Ovary (tissue), 9 donors: ENCODE data around the gene S100A13. TPM values are rescaled to one million over a fixed set of nuclear protein-coding genes. Genes with fewer than 3 reads are reported as not detected.
"Not testable (repeated sequence)": the region's sequence is repeated elsewhere in the genome, so short reads cannot be mapped to it uniquely, and the experiment has no call there.

ENCODE experiments used
- DNase-seq, 5 donors: peaks; one replicate each; pipeline ENCODE4 v3.0.0-alpha.2; 2019 to 2020
- H3K27ac ChIP-seq, 2 donors: fragments of 200-600 bp; one replicate each; pipeline versions ENCODE4 v1.5.1 to v1.8.0; 2019 to 2022
- H3K27me3 ChIP-seq: fragments of 200-600 bp; one replicate; pipeline ENCODE4 v1.8.0; 2022
- H3K36me3 ChIP-seq: fragments of 200-600 bp; sonication (generic); one replicate; pipeline ENCODE4 v1.5.1; 2019
- H3K4me1 ChIP-seq: one replicate; pipeline ENCODE4 v1.8.1; 2013; ENCODE audit warnings: mild to moderate bottlenecking, moderate library complexity; ENCODE audit not compliant: insufficient read depth
- H3K4me3 ChIP-seq: fragments of 200-600 bp; sonication (generic); one replicate; pipeline ENCODE4 v1.5.1; 2017
- H3K9me3 ChIP-seq, 2 donors: fragments of 200-600 bp in 1 of 2; sonication (generic) in 1 of 2; one replicate each; pipeline versions ENCODE4 v1.5.1 to v1.8.1; 2013 to 2019; ENCODE audit warnings: mild to moderate bottlenecking in 1 of 2, moderate library complexity in 1 of 2
- EP300 ChIP-seq: sonication (generic); formaldehyde crosslinking; IDR thresholded peaks from one replicate; pipeline ENCODE4 v1.6.1; 2017; ENCODE audit warnings: antibody characterized with exemption
- POLR2A ChIP-seq: fragments of 450-650 bp; IDR thresholded peaks from one replicate; pipeline ENCODE4 v1.6.1; 2017; ENCODE audit warnings: antibody characterized with exemption, mild to moderate bottlenecking, moderate library complexity
- WGBS, 3 donors: extraction: QIAGEN DNeasy Blood & Tissue Kit in 1 of 3; methylation state at CpG; one replicate each; pipeline versions ENCODE4 v1.1.5 to v1.1.7; 2013 to 2017; 5-methylcytosine and 5-hydroxymethylcytosine counted together
- intact Hi-C, 4 donors: fragments of 100-400 bp; cut with DNase I; formaldehyde crosslinking; loops; one replicate each; pipeline versions ENCODE4 v1.11.0 to v1.15.1; 2022 to 2023
- polyA plus RNA-seq, 2 donors: library from polyadenylated mRNA; stranded (reverse); fragments of 200-250 nt in 1 of 2; fragments of 350-450 nt in 1 of 2; fragmentation: Illumina TruSeq in 1 of 2; extraction: RNeasy Lipid Tissue Mini Kit (QIAGEN cat#74804) in 1 of 2; gene quantifications; one replicate each; pipeline ENCODE4 v1.2.3, GENCODE V29; 2013 to 2014
- total RNA-seq, 7 donors: library from RNA; depleted of rRNA in 2 of 7; stranded (reverse); fragments of >200 nt in 2 of 7; fragmentation: NEBNext Ultra II Directional in 3 of 7; extraction: Animal tissue kit (Norgen Biotek cat#: 25700) in 3 of 7; gene quantifications; one replicate each; pipeline versions ENCODE4 v1.1.0 to v1.2.4, GENCODE V29; 2016 to 2023
- TF ChIP-seq, protein P1 (sequence below), 3 donors: fragments of 450-650 bp in 2 of 3; fragments of 200-600 bp in 1 of 3; IDR thresholded peaks; one replicate each; pipeline versions ENCODE4 v1.5.1 to v1.8.0; 2016 to 2022; ENCODE audit warnings: antibody characterized with exemption in 3 of 3, mild to moderate bottlenecking in 1 of 3
- donor health status: DM: no; HTN: no; CAD: no; lungs with moderate emphysema.
- donor health status: DM: no; HTN: no; CAD: no.
- donor health status: Bipolar disorder and iron deficiency.
- donor health status: DM: yes; HTN: yes; CAD: no.
- donor health status: DM: no; HTN: no; CAD: no.
- donor health status: DM: yes; HTN: yes; CAD: no.

Gene S100A13
- total and polyA plus RNA-seq, 9 donors: 73.2 to 560 (median 125) TPM

DNA sequence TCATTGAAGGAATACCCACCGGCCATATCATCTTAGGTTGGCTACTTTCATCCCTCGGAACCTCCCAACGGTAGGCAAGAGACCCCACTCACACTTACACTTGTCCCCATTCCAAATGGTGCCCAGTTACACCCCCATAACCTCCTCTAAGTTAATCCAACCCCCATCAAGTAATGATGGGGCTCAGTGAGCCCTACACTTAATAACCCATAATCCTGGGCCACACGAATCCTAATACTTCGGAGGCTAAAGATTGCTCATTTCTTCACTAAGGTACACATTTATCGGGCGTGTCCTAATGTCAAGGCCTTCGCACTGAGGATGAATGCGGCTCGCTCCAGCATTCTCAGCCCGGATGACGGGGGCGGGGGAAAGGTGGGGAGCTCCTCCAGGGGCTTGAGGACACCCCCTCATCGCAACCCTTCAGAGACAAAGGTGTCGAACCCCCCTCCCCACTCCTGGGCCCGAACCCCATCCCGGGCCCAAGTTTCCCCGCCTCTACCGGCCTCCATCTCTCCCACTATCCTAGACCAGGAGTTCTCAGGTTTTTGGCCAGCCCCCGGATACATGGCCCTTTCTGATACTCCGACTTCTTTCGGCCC, 43.1 kb upstream of the S100A13 start:
- Histone ChIP-seq H3K27ac (peak overlapping the region; percentile 49 to 53), H3K9me3 (no peaks in the 10 kb centered on the region), H3K4me1 (peaks cover 3% of the 10 kb centered on the region), H3K36me3 (no peaks in the 10 kb centered on the region), H3K4me3 (peak overlapping the region; percentile 71), H3K27me3 (no peaks in the 10 kb centered on the region)
- TF ChIP-seq, protein P1, sequence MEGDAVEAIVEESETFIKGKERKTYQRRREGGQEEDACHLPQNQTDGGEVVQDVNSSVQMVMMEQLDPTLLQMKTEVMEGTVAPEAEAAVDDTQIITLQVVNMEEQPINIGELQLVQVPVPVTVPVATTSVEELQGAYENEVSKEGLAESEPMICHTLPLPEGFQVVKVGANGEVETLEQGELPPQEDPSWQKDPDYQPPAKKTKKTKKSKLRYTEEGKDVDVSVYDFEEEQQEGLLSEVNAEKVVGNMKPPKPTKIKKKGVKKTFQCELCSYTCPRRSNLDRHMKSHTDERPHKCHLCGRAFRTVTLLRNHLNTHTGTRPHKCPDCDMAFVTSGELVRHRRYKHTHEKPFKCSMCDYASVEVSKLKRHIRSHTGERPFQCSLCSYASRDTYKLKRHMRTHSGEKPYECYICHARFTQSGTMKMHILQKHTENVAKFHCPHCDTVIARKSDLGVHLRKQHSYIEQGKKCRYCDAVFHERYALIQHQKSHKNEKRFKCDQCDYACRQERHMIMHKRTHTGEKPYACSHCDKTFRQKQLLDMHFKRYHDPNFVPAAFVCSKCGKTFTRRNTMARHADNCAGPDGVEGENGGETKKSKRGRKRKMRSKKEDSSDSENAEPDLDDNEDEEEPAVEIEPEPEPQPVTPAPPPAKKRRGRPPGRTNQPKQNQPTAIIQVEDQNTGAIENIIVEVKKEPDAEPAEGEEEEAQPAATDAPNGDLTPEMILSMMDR (IDR thresholded peaks at IDR 0.05): no peak
- TF ChIP-seq POLR2A (no peak), EP300 (no peak)
- WGBS, 3 donors: 0 to 1% (median 1%) methylated on average over 22 of the region's 22 CpGs
- DNase-seq: peak in 1 of 5 donors; percentile 63
- intact Hi-C loops: loop anchor here in 3 of 4 donors (5.0 to 10.0 kb wide), 4 partner anchors 93 to 317 kb away; partner anchors contain the start of genes DENND4B (in 2 of the 3) and RAB13 (in 2 of the 3)

DNA sequence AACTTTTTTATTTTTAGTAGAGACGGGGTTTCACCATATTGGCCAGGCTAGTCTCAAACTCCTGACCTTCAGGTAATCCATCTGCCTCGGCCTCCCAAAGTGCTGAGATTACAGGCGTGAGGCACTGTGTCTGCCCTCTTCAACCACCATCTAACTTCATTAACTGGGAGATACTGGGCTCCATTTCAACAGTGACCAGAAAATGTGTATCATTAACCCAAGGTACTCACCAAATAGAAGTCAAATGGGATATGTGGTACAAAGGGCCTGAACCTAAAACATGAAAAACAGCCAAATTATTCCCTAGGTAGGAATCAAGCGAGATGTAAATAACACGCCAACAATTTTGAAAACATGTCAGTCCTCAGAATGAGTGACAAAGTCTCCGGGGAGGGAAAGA, 42.3 kb upstream of the S100A13 start:
- Histone ChIP-seq H3K36me3 (no peaks in the 10 kb centered on the region), H3K27me3 (no peaks in the 10 kb centered on the region), H3K9me3 (no peaks in the 10 kb centered on the region), H3K27ac (no peak overlapping the region), H3K4me3 (peak overlapping the region; percentile 71), H3K4me1 (peaks cover 3% of the 10 kb centered on the region)
- TF ChIP-seq, protein P1 (IDR thresholded peaks at IDR 0.05): no peak
- TF ChIP-seq EP300: no peak
- WGBS, 3 donors: 64 to 74% (median 73%) methylated on average over 6 of the region's 6 CpGs
- intact Hi-C loops: loop anchor here (5.0 to 10.0 kb wide), 6 partner anchors 92 to 318 kb away; partner anchors contain the start of genes DENND4B (in 2 of the 4) and RAB13 (in 2 of the 4)
- DNase-seq: no peak

DNA sequence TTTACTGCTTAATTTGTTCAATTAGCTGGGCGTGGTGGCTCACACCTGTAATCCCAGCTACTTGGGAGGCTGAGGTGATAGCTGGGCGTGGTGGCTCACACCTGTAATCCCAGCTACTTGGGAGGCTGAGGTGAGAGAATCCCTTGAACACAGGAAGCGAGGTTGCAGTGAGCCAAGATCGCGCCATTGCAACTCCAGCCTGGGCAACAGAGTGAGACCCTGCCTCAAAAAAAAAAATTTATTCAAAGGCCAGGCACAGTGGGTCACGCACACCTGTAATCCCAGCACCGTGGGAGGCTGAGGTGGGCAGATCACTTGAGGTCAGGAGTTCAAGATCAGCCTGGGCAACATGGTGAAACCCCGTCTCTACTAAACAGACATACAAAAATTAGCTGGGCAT, 41.4 kb upstream of the S100A13 start:
- not testable (repeated sequence) for H3K27me3 ChIP-seq, H3K27ac ChIP-seq, H3K4me1 ChIP-seq, H3K9me3 ChIP-seq, H3K4me3 ChIP-seq, H3K36me3 ChIP-seq
- peak in 1 of 5 donors; percentile 28 for DNase-seq
- intact Hi-C loops: loop anchor here in 2 of 4 donors (5.0 to 10.0 kb wide), 2 partner anchors 136 to 154 kb away; no protein-coding TSS in a partner anchor
- 87 to 92% (median 90%) methylated on average over 8 of the region's 8 CpGs for whole genome bisulfite sequencing, 3 donors

DNA sequence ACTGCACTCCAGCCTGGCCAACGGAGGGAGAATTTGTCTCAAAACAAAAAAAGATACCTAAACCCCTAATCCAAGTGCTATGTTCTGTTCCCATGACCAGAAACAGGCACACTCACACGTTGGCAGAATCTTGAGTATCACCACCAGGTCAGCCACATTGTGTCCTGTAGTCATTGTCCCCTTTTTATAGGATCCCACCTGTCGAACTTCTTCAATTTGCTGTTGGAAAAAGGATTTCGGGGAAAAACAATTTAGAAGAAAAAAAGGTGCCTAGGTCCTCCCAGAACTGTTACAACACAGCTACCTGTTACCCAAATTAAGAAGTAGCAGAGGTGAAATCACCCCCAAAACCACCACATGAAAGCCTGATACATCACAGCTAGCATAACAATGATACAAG, 40.1 kb upstream of the S100A13 start:
- intact Hi-C loops: loop anchor here in 2 of 4 donors (5.0 to 10.0 kb wide), 2 partner anchors 135 to 153 kb away; no protein-coding TSS in a partner anchor
- TF ChIP-seq EP300: no peak
- TF ChIP-seq POLR2A: no peak
- TF ChIP-seq, protein P1 (IDR thresholded peaks at IDR 0.05): no peak
- H3K9me3 ChIP-seq: no peaks in the 10 kb centered on the region
- 73 to 81% (median 77%) methylated on average over 4 of the region's 4 CpGs for WGBS, 3 donors
- peaks cover 3% of the 10 kb centered on the region for H3K4me1 ChIP-seq
- no peaks in the 10 kb centered on the region for H3K36me3 ChIP-seq
- no peaks in the 10 kb centered on the region for H3K27me3 ChIP-seq
- H3K27ac ChIP-seq: no peak overlapping the region
- DNase-seq: no peak
- no peak overlapping the region for H3K4me3 ChIP-seq

DNA sequence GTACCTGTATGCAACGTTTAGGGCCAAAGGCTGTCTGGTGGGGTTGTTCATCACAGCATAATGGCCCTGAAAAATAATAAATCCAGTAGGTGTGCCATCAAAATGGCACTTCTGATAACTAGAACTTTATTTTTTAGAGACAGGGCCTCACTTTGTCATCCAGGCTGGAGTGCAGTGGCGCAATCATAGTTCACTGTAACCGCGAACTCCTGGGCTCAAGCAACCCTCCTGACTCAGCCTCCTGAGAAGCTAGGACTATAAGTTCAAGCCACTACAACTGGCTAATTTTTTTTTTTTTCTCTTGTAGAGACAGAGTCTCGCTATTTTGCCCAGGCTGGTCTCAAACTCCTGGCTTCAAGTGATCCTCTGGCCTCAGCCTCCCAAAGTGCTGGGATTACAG, 35.9 kb upstream of the S100A13 start:
- Histone ChIP-seq H3K36me3 (no peaks in the 10 kb centered on the region), H3K4me3 (no peak overlapping the region), H3K27me3 (no peaks in the 10 kb centered on the region), H3K9me3 (no peaks in the 10 kb centered on the region), H3K4me1 (peaks cover 2% of the 10 kb centered on the region), H3K27ac (no peak overlapping the region)
- peak in 3 of 5 donors; percentile 2 to 7 (median 6) for DNase-seq
- intact Hi-C loops: loop anchor here in 1 of 4 donors (10.0 kb wide), 1 partner anchor 148 kb away; no protein-coding TSS in a partner anchor
- WGBS, 3 donors: 71 to 75% (median 72%) methylated on average over 5 of the region's 5 CpGs
- TF ChIP-seq POLR2A (no peak), EP300 (no peak)
- TF ChIP-seq, protein P1 (IDR thresholded peaks at IDR 0.05): no peak
